NCI-H2227 treated with DMSO at 0.1 percent for 48 hours (cell line): ENCODE results near the gene TRIM10.

Experiments
- DNase-seq: peaks from one replicate; lab custom pipeline; 2025; lab: John Stamatoyannopoulos, UW

TRIM10 gene, protein sequence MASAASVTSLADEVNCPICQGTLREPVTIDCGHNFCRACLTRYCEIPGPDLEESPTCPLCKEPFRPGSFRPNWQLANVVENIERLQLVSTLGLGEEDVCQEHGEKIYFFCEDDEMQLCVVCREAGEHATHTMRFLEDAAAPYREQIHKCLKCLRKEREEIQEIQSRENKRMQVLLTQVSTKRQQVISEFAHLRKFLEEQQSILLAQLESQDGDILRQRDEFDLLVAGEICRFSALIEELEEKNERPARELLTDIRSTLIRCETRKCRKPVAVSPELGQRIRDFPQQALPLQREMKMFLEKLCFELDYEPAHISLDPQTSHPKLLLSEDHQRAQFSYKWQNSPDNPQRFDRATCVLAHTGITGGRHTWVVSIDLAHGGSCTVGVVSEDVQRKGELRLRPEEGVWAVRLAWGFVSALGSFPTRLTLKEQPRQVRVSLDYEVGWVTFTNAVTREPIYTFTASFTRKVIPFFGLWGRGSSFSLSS

GRCh38 chr6:30160785-30161531 is at the start of gene TRIM10:
Gene TRIM10 (minus strand): TSS chr6:30161211. CDS start chr6:30160858, 353 bp downstream.
- no peak for DNase-seq

- no peak for DNase-seq
Observed at GRCh38 chr6:30207619-30208295, 46.7 kb upstream of the TRIM10 start.

- DNase-seq: no peak
Observed at GRCh38 chr6:30206799-30207618, 46.0 kb upstream of the TRIM10 start.

DNA sequence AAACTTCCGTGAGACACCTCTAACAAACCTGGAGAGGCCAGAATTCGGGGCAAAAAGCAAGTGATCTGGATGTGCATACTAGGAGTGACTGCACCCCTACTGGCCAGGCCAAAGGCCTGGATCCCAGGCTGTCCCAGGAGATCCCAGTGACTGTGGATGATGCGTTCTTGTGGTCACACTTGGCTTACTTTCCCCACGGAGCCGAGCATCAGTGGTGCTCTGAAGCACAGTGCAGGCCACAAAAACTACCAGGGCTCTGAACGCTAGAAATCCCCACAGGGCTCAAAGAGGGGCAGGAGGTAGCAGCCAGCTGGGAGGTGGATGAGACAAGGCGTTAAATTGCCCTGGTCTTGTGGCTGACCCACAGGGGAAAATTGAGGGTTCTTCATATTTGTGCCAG is 45.1 kb upstream of the TRIM10 start:
- DNase-seq: no peak

DNA sequence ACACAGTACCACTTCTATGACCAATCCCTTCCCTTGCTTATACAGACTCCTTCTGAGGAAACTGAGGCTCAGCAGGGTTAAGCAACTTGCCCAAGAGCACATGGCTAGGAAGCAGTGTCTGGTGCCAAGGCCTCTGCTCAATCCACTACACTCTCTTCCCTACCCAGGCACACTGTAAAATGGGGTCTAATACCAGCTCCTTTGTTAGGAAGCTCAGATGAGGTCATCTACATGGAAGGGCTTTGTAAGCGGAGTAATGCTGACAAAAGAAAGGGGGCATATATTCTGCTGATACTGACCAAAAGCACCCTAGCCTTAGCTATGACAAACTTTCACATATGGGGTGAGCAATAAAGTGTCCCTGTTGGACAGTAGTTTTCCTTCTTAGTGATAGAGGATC is 43.1 kb upstream of the TRIM10 start:
- DNase-seq: no peak

DNA sequence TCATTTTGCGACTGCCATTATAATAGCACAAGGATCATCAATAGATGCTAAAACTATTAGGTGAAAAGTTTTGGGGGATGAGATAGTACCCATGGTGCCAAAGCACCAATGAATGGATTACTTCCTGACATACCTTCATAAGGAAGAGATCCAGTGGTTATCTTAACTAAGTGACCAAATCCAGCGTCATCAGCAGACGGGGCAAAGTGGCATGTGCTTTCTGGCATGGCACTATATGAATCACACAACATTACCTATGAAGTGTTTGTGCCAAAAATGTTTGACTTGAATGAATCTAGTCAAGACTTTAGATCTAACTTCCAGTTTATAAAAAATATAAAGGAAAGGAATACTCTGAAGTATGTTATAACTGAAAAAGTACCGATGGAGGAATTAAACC is 41.4 kb upstream of the TRIM10 start:
- no peak for DNase-seq

DNA sequence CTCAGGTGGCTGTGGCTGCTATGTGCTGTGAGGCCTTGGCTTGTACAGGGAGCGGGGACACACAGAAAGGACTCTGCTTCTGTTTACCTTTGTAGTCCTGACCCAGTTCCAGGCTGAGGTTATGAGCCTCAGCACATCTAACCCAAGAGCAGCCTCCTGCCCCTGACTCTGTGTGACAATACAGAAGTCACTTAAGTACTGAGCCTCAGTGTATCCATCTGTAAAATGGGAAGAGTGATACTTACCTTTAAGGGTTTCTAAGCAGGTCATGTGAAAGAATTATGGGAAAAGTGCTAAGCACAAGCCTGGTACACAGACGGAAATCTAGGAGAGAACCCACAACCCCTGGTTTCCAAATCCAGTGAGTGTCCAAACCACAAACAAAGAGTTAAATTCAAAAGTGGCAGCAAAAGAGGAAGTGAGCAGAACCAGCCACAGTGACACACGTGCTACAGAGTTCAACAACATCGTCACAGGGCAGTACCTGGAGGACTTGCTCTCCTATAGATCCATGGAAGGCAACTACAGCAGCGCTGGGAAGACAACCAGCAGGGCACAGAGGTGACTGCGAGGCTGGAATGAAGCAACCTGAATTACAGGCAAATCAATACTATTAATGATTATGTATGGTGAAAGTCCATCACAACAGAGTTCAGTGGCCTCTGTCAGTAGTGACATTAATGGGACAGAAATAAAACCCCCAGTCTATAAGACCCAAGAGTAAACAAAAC is 39.7 kb upstream of the TRIM10 start:
- DNase-seq: no peak

- DNase-seq: no peak
Observed at GRCh38 chr6:30198166-30199084, 37.4 kb upstream of the TRIM10 start.

GRCh38 chr6:30196376-30196775 is 35.4 kb upstream of the TRIM10 start:
- no peak for DNase-seq

GRCh38 chr6:30195951-30196350 is 34.9 kb upstream of the TRIM10 start:
- no peak for DNase-seq

- DNase-seq: no peak
Observed at GRCh38 chr6:30194797-30195690, 34.0 kb upstream of the TRIM10 start.

DNA sequence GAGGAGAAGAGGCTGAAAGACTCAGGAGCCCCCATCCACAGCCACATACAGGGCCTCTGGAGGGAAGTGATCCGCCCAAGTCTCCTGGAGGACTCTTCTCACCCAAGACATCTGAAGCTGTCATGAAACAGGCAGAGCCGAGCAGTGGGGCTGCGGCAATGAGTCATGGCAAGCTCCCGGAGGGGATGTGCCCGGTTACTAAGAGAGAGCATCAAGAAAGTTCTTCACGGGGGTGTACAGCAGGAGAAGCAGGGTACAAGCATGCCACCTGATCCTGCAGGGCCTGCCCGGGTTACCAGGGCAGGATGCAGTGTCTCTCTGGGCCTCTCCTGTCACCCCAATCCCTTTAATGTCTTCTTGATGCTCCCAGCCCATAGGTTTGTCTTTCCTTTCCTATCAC is 31.1 kb upstream of the TRIM10 start:
- DNase-seq: no peak

DNA sequence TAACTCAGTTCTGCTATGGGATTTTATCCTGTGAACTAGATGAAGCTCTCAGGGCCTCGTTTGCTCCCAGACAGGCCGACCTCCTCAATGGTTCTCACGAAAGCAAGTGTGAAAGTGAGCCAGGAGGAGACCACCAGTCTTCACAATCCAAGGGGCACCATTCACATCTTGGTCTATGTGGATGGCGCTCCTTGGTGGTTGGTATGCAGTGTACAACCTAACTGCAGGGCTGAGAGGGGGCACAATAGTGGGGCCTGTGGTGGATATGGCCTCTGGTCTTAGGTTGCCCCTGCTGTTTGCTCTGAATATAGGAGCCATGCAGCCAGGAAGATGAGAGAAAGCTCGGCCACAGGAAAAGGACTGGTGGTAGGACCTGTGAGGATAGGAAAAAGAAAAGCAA is 27.5 kb upstream of the TRIM10 start:
- no peak for DNase-seq

DNA sequence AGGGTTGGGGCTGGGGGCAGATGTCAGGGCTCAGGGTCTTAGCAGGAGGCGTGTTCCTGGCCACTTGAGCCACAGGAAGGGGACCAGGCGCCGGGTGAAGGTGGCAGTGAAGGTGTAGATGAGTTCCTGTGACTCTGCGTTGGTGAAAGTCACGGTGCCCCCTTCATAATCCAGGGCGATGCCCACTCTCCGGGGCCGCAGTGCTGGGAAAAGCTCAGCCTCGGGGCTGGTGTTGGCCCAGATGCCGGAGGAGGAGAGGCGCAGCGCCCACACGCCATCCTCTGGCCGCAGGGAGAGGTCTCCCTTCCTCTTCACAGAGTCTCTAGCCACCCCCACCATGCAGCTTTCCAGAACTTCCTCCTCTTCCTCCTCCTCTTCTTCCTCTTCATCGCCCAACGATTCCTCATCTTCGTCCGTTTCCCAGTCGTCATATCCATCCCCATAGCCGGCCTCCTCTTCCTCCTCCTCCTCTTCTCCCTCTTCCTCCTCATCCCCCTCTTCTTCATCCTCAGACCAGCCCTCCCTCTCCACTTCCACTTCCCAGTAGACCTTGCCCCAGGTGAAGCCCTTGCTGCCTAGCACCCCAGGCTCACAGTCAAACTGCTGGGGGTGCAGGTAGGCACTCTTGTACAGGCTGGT is 25.0 kb upstream of the TRIM10 start:
- no peak for DNase-seq

DNA sequence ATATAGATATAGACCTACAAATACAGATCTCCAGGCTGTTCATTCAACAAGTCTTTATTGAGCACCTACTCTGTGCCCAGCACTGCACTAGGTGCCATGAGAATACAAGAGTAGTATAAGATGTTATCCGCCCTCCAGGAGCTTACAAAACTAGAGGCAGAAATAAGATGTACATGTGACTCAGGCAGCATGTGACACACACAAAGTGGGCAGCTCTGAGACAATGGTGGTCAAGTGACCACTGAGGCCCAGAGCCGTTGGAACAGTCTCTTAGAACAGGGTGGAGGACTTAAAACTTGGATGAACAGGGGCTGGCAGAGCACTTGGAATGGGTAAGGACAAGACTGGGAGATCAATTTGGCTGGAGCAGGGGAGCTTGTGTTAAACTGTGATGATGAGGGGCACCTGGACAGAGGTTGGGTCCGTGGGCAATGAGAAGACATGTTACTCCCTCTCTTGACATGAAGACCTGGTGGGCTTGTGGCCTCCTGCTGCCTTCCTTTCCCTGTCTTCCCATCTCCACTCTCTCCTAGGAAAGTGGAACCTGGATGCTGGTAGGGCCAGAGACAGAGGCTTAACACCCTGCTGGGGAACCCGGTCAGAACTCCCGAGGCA is 23.5 kb upstream of the TRIM10 start:
- DNase-seq: no peak

DNA sequence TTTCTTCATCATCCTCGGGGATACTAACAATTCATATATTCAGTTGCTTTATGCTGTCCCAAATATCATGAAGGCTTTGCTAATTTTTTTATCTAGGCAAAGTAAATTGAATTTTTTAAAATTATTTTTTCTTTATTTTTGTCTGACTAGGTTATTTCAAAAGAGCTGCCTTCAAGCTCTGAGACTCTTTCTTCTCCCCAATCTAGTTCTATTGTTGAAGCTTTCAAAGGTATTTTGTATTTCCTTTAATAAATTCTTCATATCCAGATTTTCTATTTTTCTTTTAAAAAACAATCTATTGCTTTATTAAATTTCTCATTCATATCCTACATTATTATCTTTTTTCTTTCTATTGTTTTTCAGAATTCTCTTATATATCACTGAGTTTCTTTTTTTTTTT is 19.1 kb upstream of the TRIM10 start:
- DNase-seq: no peak

GRCh38 chr6:30178837-30179236 is 17.8 kb upstream of the TRIM10 start:
- DNase-seq: no peak

DNA sequence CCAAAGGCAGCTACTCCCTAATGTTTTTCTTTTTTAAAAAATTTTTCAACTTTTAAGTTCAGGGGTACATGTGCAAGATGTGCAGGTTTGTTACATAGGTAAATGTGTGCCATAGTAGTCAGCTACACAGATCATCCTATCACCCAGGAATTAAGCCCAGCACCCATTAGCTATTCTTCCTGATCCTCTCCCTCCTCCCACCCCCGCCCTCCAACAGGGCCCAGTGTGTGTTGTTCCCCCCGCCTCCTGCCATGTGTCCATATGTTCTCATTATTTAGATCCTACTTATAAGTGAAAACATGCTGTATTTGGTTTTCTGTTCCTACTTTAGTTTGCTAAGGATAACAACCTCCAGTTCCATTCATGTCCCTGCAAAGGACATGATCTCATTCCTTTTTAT is 14.8 kb upstream of the TRIM10 start:
- no peak for DNase-seq
